ENCODE data around the gene KRTAP29-1. TPM values are rescaled to one million over a fixed set of nuclear protein-coding genes. Genes with fewer than 3 reads are reported as not detected.
"Not testable (repeated sequence)": the region's sequence is repeated elsewhere in the genome, so short reads cannot be mapped to it uniquely, and the experiment has no call there.

The KRTAP29-1 gene
- total RNA-seq, 2 donors from 2014 or later: not detected

- TF ChIP-seq CTCF (IDR thresholded peaks at IDR 0.05): no peak
- Histone ChIP-seq H3K27ac (no peak overlapping the region), H3K36me3 (no peaks in the 10 kb centered on the region), H3K4me1 (ENCODE audit: control insufficient read depth in 1 of 2, low read depth in 2 of 2) (no peaks in the 10 kb centered on the region), H3K27me3 (replicated peaks; ENCODE audit: insufficient read depth) (no peaks in the 10 kb centered on the region), H3K4me3 (no peak overlapping the region), H3K9me3 (no peaks in the 10 kb centered on the region)
- DNase-seq (ENCODE audit: low spot score) (no peak), ATAC-seq (ENCODE audit: insufficient number of reproducible peaks, low FRiP score, low read depth) (no peak)
Measured at GRCh38 chr17:41294016-41294415, 8.6 kb downstream of the KRTAP29-1 start.

DNA sequence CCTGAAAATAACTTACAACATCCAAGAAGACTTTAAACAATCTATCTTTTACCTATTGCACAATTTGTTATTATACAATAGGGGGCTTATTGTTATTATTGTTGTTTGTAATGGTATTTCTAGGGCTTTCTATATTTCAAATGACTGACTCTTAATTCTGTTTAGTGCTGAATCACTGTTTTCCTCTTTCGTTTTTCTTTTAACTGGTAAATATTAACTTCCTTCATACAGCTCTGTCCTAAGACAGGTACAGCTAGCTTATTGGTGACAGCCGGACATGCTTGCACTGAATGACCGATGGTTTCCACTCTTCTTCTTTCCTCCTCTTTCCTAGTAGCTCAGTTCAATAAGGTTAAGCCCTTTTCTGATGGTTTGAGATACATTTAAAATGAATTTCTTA, 15.6 kb downstream of the KRTAP29-1 start:
- Histone ChIP-seq H3K9me3 (no peaks in the 10 kb centered on the region), H3K27me3 (replicated peaks; ENCODE audit: insufficient read depth) (no peaks in the 10 kb centered on the region), H3K4me1 (ENCODE audit: control insufficient read depth in 1 of 2, low read depth in 2 of 2) (no peaks in the 10 kb centered on the region), H3K4me3 (no peak overlapping the region), H3K36me3 (no peaks in the 10 kb centered on the region), H3K27ac (no peak overlapping the region)
- ATAC-seq (ENCODE audit: insufficient number of reproducible peaks, low FRiP score, low read depth) (no peak), DNase-seq (ENCODE audit: low spot score) (no peak)
- no peak for TF ChIP-seq CTCF (IDR thresholded peaks at IDR 0.05)

DNA sequence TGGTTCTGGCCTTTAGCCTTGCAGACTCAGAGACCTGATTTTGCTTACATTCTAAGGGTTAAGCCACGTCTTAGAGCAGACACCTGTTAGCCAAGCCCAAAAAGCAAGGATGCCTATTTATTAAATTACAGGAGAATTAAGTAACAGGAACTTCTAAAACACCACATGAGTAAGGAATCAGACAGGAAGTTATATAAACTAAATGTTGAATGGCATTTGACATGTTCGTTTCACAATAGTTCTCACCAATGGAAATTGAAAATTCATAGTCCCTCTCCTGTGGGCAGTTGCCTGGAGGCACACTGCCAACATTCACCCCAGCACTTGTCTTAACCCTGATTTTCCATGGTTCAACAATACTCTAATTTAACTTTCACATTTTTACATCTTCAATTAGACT, 18.1 kb downstream of the KRTAP29-1 start:
- Histone ChIP-seq H3K27ac (no peak overlapping the region), H3K9me3 (no peaks in the 10 kb centered on the region), H3K4me1 (ENCODE audit: control insufficient read depth in 1 of 2, low read depth in 2 of 2) (no peaks in the 10 kb centered on the region), H3K4me3 (no peak overlapping the region), H3K27me3 (replicated peaks; ENCODE audit: insufficient read depth) (no peaks in the 10 kb centered on the region), H3K36me3 (no peaks in the 10 kb centered on the region)
- DNase-seq (ENCODE audit: low spot score): no peak
- ATAC-seq (ENCODE audit: insufficient number of reproducible peaks, low FRiP score, low read depth): no peak
- TF ChIP-seq CTCF (IDR thresholded peaks at IDR 0.05): no peak

DNA sequence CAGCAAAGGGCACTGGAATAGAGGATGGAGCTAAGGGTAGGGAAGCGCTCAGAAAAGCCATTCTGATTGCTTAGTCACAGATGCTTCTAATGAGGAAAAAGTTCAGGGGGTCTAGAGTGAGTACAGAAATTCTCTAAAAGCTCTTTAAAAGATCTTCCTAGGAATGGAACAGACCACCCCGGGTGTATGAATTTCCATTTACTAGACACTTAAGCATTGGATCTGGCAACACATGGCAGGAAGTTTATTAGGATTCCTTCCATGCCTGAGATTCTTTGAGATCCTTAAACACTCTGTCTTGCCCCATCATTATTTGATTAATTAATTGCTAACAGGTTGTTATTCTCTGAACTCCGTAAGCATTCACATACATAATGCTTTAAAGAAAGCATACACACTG, 18.6 kb downstream of the KRTAP29-1 start:
- no peak overlapping the region for H3K27ac ChIP-seq
- TF ChIP-seq CTCF (IDR thresholded peaks at IDR 0.05): no peak
- no peaks in the 10 kb centered on the region for H3K9me3 ChIP-seq
- no peaks in the 10 kb centered on the region for H3K36me3 ChIP-seq
- H3K4me1 ChIP-seq (ENCODE audit: control insufficient read depth in 1 of 2, low read depth in 2 of 2): no peaks in the 10 kb centered on the region
- DNase-seq (ENCODE audit: low spot score) (no peak), ATAC-seq (ENCODE audit: insufficient number of reproducible peaks, low FRiP score, low read depth) (no peak)
- no peak overlapping the region for H3K4me3 ChIP-seq
- no peaks in the 10 kb centered on the region for H3K27me3 ChIP-seq (replicated peaks; ENCODE audit: insufficient read depth)

- H3K36me3 ChIP-seq: no peaks in the 10 kb centered on the region
- no peak for TF ChIP-seq CTCF (IDR thresholded peaks at IDR 0.05)
- no peak for DNase-seq (ENCODE audit: low spot score)
- no peaks in the 10 kb centered on the region for H3K4me1 ChIP-seq (ENCODE audit: control insufficient read depth in 1 of 2, low read depth in 2 of 2)
- no peaks in the 10 kb centered on the region for H3K27me3 ChIP-seq (replicated peaks; ENCODE audit: insufficient read depth)
- no peak overlapping the region for H3K27ac ChIP-seq
- ATAC-seq (ENCODE audit: insufficient number of reproducible peaks, low FRiP score, low read depth): no peak
- no peak overlapping the region for H3K4me3 ChIP-seq
- H3K9me3 ChIP-seq: no peaks in the 10 kb centered on the region
Measured at GRCh38 chr17:41278176-41278955, 24.3 kb downstream of the KRTAP29-1 start.

DNA sequence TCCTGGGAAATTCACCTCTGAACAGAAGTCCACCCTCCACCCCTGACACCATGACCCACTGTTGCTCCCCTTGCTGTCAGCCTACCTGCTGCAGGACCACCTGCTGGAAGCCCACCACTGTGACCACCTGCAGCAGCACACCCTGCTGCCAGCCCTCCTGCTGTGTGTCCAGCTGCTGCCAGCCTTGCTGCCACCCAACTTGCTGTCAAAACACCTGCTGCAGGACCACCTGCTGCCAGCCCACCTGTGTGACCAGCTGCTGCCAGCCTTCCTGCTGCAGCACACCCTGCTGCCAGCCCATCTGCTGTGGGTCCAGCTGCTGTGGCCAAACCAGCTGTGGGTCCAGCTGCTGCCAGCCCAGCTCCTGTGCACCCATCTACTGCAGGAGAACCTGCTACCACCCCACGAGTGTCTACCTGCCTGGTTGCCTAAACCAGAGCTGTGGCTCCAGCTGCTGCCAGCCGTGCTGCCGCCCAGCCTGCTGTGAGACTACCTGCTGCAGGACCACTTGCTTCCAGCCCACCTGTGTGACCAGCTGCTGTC, 26.9 kb downstream of the KRTAP29-1 start, which contains the start of gene KRTAP9-7:
TSS of gene KRTAP9-7 (plus strand) at position 51 of the 543 bp plus-strand sequence. CDS start at position 51, 0 bp downstream.
- not testable (repeated sequence) for H3K9me3 ChIP-seq; H3K4me3 ChIP-seq; H3K27ac ChIP-seq; H3K36me3 ChIP-seq; ATAC-seq (ENCODE audit: insufficient number of reproducible peaks, low FRiP score, low read depth); H3K4me1 ChIP-seq (ENCODE audit: control insufficient read depth in 1 of 2, low read depth in 2 of 2); H3K27me3 ChIP-seq (replicated peaks; ENCODE audit: insufficient read depth); DNase-seq (ENCODE audit: low spot score)
